Stimulated activated CD4-positive, alpha-beta T cell treated with anti-CD3 and anti-CD28 coated beads, Interleukin-2, amount 100 ng/mL, for 24 hours (primary cell): ENCODE data around the gene ANKRD13D.

Experiments
- DNase-seq, 2 donors: peaks; one replicate each; pipeline ENCODE4 v3.0.0-alpha.2; 2020

The ANKRD13D gene

GRCh38 chr11:67321313-67321871 is 32.3 kb downstream of the ANKRD13D start:
- no peak for DNase-seq

- DNase-seq = no peak
These were observed 32.9 kb downstream of the ANKRD13D start for GRCh38 chr11:67322049-67322448.

- no peak for DNase-seq
These were observed 34.4 kb downstream of the ANKRD13D start for GRCh38 chr11:67323526-67323925.

GRCh38 chr11:67332081-67332691 is 43.1 kb downstream of the ANKRD13D start:
- DNase-seq = no peak

GRCh38 chr11:67337257-67337656 is 48.2 kb downstream of the ANKRD13D start:
- no peak for DNase-seq

- no peak for DNase-seq
These were observed 55.2 kb downstream of the ANKRD13D start for GRCh38 chr11:67344264-67344663.

GRCh38 chr11:67345247-67345919 is 56.3 kb downstream of the ANKRD13D start:
- no peak for DNase-seq

GRCh38 chr11:67345920-67346819 is 57.1 kb downstream of the ANKRD13D start:
- DNase-seq = no peak

- DNase-seq = no peak
These were observed 59.1 kb downstream of the ANKRD13D start for GRCh38 chr11:67347964-67348749.

GRCh38 chr11:67349036-67349435 is 59.9 kb downstream of the ANKRD13D start:
- no peak for DNase-seq

- DNase-seq = no peak
These were observed 60.4 kb downstream of the ANKRD13D start for GRCh38 chr11:67349457-67349856.

- DNase-seq = no peak
These were observed 60.9 kb downstream of the ANKRD13D start for GRCh38 chr11:67349928-67350465.

GRCh38 chr11:67351275-67352005 is 62.3 kb downstream of the ANKRD13D start:
- peak; percentile 69 to 72 for DNase-seq
